ENCODE measurements around the gene PAGR1. TPM values are rescaled to one million over a fixed set of nuclear protein-coding genes. Genes with fewer than 3 reads are reported as not detected.
"Not testable (repeated sequence)": the region's sequence is repeated elsewhere in the genome, so short reads cannot be mapped to it uniquely, and the experiment has no call there.

PAGR1 gene
- total RNA-seq, 6 experiments from 2014 or later, result 8.5 to 26.1 (median 11.5) TPM

DNA sequence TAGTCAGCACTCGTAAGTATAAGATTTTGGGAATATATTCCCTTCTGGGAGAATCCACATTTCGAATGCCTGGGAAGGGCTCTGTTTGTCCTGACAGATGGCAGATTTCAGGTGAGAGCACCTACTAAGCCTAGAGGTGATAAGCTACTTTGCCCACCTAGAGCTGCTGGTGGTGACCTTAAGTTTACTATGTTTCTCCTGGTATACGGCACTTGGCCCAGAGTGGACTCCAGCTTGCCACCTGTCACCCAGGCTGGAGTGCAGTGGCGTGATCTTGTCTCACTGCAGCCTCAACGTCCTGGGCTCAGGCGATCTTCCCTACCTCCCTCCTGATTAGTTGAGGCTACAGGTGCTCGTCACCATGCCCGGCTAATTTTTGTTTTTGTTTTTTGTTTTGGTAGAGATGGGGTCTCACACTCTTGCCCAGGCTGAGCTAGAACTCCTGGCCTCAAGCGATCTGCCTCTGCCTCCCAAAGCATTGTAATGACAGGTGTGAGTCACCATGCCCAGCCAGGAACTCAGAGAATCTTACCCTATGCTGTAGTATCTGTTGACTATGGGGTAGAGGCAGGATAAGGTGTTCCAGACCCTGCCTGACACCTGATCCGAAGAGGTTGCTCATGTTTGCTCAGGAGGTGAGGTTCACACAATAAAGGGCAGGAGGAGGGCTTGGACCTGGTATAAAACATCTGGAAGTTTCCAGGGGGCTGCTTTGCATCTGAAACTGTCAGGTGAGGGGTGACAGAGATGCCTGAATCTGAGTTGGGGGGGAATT is 38.2 kb upstream of the PAGR1 start, which contains the start of gene ZG16:
Gene ZG16, plus strand, starts transcription at position 681 of the 775 bp plus-strand sequence. CDS start 1,011 bp downstream, outside the sequence.
- H3K4me3 ChIP-seq, result no peak within 1 kb of the TSS
- H3K27ac ChIP-seq, result no peak within 1 kb of the TSS
- DNase-seq, result no peak
- intact Hi-C loops (cut with DNase I), result no loop called here
- no peaks in the 10 kb centered on the region for H3K36me3 ChIP-seq
- H3K27me3 ChIP-seq, result no peaks in the 10 kb centered on the region
- peaks cover 0 to 5% (median 0%) of the 10 kb centered on the region in 4 donors for H3K4me1 ChIP-seq
- ATAC-seq, result no peak
- WGBS (ENCODE audit: insufficient coverage, low coverage, low lambda C conversion rate, missing lambda C conversion rate), result 73% methylated on average over 9 of the region's 10 CpGs
- H3K9me3 ChIP-seq, result no peaks in the 10 kb centered on the region
- TF ChIP-seq POLR2A (IDR thresholded peaks at IDR 0.05), result no peak
- TF ChIP-seq, protein P1, sequence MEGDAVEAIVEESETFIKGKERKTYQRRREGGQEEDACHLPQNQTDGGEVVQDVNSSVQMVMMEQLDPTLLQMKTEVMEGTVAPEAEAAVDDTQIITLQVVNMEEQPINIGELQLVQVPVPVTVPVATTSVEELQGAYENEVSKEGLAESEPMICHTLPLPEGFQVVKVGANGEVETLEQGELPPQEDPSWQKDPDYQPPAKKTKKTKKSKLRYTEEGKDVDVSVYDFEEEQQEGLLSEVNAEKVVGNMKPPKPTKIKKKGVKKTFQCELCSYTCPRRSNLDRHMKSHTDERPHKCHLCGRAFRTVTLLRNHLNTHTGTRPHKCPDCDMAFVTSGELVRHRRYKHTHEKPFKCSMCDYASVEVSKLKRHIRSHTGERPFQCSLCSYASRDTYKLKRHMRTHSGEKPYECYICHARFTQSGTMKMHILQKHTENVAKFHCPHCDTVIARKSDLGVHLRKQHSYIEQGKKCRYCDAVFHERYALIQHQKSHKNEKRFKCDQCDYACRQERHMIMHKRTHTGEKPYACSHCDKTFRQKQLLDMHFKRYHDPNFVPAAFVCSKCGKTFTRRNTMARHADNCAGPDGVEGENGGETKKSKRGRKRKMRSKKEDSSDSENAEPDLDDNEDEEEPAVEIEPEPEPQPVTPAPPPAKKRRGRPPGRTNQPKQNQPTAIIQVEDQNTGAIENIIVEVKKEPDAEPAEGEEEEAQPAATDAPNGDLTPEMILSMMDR (IDR thresholded peaks at IDR 0.05), result no peak

DNA sequence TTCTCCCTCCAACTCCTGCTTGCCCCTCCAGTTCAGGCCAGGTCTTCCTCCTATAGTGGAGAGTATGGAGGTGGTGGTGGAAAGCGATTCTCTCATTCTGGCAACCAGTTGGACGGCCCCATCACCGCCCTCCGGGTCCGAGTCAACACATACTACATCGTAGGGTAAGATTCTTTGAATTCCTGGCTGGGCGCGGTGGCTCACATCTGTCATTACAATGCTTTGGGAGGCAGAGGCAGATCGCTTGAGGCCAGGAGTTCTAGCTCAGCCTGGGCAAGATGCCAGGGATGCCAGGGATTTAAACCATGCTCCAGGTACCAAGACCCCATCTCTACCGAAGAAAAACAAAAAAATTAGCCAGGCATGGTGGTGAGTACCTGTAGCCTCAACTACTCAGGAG is 36.5 kb upstream of the PAGR1 start:
- no peak for ATAC-seq
- intact Hi-C loops (cut with DNase I), result no loop called here
- no peak for TF ChIP-seq POLR2A (IDR thresholded peaks at IDR 0.05)
- TF ChIP-seq, protein P1 (IDR thresholded peaks at IDR 0.05), result no peak
- Histone ChIP-seq H3K4me3 (no peak overlapping the region), H3K27me3 (no peaks in the 10 kb centered on the region), H3K9me3 (no peaks in the 10 kb centered on the region), H3K36me3 (no peaks in the 10 kb centered on the region), H3K4me1 (no peaks in the 10 kb centered on the region), H3K27ac (no peak overlapping the region)
- DNase-seq, result no peak
- 89% methylated on average over 7 of the region's 10 CpGs for WGBS (ENCODE audit: insufficient coverage, low coverage, low lambda C conversion rate, missing lambda C conversion rate)

DNA sequence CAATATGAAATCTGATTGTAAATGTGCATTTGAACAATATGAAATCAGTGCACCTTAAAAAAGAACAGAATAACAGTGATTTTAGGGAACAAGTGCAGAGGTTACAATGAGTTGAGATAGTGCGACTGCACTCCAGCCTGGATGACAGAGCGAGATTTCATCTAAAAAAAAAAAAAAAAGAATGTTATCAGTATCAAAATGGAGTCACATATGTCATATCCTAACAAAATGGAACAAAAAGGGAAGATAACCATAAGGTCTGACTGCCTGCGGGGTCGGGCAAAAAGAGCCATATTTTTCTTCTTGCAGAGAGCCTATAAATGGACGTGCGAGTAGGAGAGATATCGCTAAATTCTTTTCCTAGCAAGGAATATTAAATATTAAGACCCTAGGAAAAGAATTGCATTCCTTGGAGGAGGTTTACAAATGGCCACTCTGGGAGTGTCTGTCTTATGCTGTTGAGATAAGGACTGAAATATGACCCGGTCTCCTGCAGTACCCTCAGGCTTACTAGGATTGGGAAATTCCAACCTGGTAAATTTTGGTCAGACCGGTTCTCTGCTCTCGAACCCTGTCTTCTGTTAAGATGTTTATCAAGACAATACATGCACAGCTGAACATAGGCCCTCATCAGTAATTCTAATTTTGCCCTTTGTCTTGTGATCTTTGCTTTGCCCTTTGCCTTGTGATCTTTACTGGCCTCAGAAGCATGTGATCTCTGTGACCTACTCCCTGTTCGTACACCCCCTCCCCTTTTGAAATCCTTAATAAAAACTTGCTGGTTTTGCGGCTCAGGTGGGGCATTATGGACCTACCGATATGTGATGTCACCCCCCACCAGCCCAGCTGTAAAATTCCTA is 32.6 kb upstream of the PAGR1 start:
- H3K4me1 ChIP-seq; intact Hi-C loops (cut with DNase I); DNase-seq; H3K36me3 ChIP-seq; H3K27ac ChIP-seq; H3K4me3 ChIP-seq; H3K27me3 ChIP-seq; H3K9me3 ChIP-seq; ATAC-seq: not testable (repeated sequence)
- WGBS (ENCODE audit: insufficient coverage, low coverage, low lambda C conversion rate, missing lambda C conversion rate), result 76% methylated on average over 13 of the region's 13 CpGs

DNA sequence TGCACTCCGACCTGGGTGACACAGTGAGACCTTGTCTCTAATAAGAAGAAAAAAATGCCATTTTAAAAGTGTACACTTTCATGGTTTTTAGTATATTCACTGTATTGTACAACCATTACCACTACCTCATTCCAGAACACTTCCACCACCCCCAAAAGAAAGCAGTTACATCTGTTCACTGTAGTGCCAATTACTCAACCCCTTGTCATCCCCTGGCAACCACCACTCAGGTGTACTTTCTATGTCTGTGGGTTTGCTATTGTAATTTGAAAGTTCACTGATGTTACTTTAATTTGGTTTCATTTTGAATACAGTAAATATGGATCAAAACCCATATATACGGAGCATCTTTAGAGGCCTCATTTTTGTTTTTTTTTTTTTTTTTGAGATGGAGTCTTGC is 31.8 kb upstream of the PAGR1 start:
- Histone ChIP-seq H3K4me1 (no peaks in the 10 kb centered on the region), H3K4me3 (no peak overlapping the region), H3K27ac (no peak overlapping the region), H3K36me3 (no peaks in the 10 kb centered on the region), H3K27me3 (no peaks in the 10 kb centered on the region), H3K9me3 (no peaks in the 10 kb centered on the region)
- ATAC-seq (peak in 1 of 4 donors; percentile 41), DNase-seq (no peak)
- no peak for TF ChIP-seq POLR2A (IDR thresholded peaks at IDR 0.05)
- TF ChIP-seq, protein P1 (IDR thresholded peaks at IDR 0.05), result no peak
- whole genome bisulfite sequencing (ENCODE audit: insufficient coverage, low coverage, low lambda C conversion rate, missing lambda C conversion rate), result 91% methylated on average over 2 of the region's 2 CpGs
- intact Hi-C loops (cut with DNase I), result no loop called here

All from right lobe of liver (tissue), 6 donors.